ENCODE results near the gene AP2A2.
A peak's percentile ranks its signal among the peaks of the same experiment; 100 is the strongest.

The AP2A2 gene

DNA sequence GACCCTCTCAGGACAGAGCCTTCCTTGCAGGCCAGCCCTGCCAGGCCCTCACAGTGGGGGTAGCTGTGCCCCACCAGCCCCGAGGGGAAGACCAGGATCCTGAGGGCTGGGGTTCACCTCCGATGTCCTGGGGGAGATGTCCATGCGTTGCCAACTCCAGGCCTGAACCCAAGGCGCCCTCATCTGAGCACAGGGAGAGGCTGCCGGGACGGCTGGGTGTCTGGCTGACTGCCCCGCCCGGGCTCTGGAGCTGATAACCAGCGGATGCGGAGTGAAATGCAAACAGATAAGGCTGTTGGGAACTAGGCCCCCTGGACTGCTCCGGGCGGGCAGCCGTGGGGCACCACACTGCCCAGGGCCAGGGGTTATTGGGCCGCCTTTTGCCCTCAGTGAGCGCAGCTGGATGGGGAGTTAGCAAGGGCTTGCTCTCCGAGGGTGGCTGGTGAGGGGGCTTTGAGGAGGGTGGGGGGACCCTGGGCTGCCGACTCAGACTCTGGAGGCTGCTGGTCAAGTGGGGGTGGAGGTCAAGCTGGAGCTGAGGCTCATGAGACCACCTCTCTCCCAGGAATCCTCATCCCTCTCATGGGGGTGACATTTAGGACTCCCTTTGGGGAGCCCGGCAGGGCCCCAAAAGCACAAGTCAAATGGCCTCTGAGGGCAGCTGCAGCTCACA lies 116.4 kb downstream of the AP2A2 start:
- no peak for DNase-seq (ENCODE audit: low spot score)

DNA sequence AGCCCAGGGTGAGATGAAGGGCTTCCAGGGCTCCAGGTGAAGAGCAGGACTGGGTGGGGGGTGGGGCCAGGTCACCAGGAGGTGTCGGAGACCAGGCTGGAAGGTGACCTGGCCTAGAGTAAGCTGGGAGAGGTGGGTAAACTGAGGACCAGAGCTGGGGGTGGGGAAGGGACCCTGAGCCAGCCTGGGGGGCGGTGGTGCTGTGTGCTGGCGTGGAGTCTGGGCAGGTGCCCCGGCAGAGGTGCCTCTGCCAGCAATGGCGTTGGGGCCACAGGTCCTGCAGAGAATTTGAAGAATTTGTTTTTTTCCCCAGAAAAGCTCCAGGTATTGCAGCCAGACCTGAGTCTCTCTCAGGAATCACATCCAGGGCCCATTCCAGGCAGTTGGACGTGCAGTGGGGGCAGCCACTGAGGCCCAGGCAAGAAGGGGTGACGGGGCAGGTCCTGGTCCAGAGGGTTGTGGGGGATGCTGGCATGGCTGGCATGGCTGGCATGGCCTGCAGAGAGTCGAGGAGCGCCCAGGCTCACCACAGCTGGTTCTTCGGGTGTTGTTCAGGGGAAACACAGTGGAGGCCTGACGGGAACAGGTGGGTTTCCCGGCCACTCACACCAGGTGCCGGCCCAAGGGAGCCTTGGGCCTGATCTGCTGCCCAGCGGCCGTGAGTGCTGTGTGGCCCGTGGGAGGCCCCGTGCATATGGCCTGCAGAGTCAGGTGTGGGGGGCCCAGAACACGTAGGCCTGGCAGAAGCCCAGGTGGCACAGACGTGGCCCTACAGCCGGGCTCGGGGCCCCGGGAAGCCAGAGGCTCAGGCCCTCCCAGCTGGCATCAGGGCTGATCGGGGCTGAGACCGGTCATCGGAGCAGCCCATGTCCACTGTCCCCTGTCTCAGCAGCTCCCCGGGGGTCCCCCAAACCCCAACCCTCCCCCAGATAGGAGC lies 117.2 kb downstream of the AP2A2 start:
- no peak for DNase-seq (ENCODE audit: low spot score)

DNA sequence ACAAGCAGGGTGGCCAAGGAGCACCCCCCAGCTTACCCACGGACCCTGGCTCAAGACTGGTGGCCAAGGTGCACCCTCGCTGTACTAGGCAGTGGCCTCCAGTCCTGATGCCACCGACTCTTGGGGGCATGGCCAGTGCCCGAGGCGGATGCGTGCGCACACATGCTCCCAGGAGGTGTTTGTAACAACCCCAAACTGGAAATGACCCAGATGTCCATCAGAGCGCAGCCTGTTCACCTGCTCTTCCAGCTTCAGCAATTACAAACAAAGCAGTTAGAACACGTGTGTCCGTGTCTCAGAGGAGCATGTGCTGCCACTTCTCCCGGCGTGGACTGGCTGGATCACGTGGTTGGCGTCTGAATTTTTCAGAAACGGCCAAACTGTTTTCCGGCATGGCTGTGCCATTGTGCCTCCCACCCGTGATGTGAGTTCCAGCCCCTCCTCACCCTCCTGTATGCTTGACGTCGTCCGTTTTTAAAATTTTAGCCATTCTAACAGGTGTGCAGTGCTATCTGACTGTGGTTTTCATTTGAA lies 118.0 kb downstream of the AP2A2 start:
- no peak for DNase-seq (ENCODE audit: low spot score)

DNA sequence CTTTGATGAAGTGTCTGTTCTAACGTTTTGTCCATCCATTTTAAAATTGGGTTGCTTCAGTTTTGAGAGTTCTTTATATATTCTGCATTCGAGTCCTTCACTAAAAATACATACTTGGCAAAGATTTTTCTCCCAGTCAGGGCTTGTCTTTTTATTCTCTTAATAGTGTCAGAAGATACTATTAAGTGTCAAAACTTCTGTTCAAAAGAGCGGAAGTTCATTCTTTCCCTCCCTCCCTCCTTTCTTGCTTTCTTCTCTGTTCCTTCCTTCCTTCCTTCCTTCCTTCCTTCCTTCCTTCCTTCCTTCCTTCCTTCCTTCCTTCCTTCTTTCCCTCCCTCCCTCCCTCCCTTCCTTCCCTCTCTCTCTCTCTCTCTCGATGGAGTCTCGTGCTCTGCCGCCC lies 118.5 kb downstream of the AP2A2 start:
- DNase-seq (ENCODE audit: low spot score) = no peak

DNA sequence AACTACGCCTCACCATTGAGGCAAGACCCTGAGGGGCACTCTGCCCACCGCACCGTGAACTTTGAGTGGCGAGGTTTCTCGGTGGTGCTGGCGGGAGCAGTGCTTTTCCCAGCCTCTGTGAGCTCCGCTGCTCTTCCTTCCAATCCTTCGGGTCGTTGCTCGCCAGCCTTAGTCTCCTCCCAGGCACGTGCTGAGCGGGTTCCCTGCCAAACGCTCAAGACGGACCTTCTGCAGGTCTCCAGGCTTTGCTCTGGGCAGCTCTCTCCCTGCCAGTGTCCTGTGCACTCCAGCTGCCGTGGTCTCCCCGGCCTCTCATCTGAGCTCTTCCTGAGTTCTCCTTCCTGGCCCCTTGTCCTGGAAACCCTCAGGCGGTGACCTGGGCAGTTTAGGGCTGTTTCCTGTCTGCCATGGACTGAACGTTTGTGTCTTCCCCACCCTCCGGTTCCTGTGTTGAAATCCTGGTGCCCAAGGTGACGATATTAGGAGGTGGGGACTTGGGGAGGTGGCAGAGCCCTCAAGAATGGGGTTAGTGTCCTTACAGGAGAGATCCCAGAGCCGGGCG lies 122.0 kb downstream of the AP2A2 start:
- no peak for DNase-seq (ENCODE audit: low spot score)

DNA sequence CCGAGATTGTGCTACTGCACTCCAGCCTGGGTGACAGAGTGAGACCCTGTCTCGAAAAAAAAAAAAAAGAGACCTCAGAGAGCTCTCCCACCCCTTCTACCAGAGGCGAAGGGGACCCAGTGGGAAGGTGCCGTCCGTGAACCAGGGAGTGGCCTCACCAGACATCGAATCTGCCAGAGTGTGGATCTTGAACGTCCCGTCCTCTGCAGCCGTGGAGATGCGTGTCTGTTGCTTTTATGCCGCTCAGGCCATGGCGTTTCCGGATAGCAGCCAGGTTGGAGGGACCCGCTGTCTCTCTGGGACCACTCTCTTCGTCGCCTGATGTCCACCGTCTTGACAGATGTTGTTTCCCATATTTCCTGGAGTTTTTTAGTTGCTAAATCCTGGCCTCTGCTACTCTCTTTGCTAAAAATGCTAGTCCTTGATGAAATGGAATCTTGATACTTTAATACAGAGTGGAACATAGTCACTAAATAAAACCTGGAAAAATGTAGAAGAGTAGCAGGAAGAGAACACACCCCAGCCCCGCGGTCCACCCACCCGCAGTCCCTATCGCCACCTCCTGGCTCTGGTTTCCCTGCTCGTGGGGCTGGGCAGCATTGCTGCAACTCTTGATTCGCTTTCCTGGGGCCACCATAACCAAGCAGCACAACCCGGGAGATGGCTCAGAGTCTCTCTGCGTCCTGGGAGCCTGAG lies 122.9 kb downstream of the AP2A2 start:
- no peak for DNase-seq (ENCODE audit: low spot score)

DNA sequence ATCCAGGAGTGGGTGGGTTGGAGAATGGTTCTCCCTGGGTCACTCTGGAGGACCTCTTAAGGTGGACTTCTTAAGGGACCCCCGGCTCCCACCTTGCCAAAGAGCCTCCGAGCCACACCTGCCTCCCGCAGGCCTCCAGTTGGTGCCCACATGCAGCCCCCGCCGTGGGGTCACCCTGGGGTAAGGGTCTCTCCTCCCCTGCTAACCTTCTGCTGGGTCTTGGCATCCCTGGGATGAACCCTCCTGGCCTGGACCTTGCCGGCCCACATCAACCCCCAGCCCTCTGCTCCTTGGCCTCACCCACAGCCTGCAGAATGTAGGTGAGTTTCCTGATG lies 123.4 kb downstream of the AP2A2 start:
- DNase-seq (ENCODE audit: low spot score) = no peak

DNA sequence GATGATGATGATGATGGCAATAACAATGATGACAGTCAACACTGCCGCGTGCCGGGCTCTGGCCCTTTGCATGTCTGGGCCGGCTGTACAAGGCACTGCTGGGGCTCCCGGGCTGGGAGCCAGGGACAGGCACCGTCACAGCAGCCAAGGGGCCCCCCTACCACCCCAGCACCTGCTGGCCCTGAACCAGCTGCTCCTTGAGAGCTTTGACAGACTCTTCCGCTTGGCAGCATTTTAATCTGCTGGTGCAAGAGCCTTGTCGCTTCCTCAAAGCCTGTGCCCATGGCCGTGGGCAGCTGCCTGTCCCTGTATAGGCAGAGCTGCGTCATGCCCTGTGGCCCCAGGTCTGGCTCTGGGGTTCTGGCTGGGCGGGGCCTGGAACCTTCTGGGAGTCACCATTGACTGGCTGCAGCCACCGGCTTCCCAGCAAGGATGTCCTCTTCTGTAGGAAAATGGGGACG lies 123.8 kb downstream of the AP2A2 start:
- no peak for DNase-seq (ENCODE audit: low spot score)

DNA sequence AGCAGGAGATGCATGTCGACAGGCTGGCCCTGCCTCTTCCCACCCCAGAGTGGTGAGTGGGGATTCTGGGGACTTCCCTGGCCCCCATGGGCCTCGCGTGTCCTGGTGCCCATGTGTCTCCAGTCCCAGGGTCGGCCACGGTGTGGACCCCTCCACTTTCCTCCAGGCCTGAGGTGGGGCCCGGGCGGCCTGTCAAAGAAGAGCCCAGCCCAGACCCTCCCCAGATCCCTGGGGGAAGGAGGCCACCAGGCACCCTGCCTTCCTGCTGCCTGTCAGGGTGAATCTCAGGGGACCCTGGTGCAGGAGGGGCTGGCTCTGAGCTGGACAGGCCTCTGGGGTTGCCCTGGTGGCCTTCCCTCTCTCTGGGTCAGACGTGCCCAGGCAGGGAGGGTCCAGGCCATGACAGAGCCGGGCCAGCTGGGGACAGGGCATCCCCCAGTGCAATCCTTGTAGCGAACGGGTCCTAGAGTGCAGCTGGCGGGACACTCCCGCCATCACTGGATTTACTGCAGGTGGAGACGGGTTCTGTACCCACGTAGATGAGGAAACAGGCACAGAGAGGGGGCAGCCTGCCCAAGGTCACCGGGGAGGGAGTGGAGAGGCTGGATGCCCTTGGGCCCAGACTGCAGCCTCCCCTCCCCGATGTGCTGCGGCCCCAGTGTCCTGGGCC lies 124.4 kb downstream of the AP2A2 start:
- no peak for DNase-seq (ENCODE audit: low spot score)

DNA sequence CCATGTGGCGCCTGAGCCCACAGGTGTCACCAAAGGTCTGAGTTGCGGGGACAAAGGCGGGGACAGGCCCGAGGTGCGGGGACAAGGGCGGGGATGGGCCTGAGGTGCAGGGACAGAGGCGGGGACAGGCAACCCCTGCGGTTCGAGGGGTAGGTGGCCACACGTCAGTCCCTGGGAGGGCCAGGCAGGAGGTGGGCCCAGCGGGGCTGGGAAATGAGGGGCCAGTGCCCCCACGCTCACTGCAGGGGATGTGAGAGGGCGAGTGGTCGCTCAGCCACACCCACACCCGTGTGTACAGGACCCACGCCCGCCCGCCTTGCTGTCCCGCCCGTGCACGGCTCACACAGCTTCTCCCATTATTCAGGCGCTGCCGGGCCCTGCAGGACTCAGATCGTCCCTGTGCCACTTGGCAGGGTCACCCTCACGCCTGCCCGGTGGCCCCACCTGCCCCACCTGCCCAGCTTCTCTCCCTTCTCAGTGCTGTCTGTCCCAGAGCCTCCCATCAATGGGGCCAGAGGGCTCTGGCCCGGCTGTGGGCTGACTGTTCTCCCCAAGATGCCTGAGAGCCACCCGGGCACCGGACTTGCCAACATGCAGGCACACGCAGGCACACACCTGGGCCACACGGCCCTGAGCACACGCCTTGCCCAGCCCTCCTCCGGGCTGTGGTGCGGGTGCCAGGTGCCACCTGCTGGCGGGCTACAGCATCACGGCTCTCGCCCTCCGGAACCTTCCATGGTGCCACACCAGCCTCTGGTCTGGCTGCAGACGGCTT lies 125.1 kb downstream of the AP2A2 start:
- peak; percentile 36 for DNase-seq (ENCODE audit: low spot score)

DNA sequence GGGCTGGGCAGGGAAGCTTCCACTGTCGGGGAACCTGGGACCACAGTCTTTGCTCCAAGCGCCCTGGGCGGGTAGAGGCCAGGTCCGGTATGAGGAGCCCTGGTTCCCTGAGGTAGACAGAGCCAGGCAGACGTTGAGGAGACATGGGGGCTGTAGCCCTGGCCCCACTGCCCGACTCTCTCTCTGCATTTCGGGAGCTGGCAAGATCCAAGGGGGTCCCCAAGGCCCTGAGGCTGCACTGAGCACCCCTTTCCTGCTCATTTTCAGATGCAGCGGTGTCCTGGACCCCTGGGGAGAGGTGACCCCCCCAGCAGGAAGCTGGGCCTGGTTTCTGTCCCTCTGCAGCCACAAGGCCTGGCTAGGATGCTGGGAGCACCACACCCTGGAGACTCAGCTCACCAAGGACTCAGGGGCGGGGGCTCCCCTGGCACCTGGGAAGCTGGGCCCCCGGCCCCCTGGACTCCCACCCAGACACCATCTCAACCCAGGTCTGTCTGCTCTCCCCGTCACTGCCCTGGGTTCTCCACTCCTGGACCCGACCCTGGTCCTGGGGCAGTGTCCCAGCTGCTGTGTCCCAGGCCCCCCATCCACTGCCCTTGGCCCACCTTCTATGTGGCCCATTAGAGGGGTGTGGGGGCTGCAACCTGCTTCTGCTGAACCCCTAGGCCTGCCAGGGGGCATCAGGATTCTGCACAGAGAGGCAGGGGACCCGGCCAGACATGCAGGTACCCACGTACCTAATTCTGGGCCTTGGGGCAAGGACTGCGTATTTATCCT lies 125.9 kb downstream of the AP2A2 start:
- DNase-seq (ENCODE audit: low spot score) = no peak

DNA sequence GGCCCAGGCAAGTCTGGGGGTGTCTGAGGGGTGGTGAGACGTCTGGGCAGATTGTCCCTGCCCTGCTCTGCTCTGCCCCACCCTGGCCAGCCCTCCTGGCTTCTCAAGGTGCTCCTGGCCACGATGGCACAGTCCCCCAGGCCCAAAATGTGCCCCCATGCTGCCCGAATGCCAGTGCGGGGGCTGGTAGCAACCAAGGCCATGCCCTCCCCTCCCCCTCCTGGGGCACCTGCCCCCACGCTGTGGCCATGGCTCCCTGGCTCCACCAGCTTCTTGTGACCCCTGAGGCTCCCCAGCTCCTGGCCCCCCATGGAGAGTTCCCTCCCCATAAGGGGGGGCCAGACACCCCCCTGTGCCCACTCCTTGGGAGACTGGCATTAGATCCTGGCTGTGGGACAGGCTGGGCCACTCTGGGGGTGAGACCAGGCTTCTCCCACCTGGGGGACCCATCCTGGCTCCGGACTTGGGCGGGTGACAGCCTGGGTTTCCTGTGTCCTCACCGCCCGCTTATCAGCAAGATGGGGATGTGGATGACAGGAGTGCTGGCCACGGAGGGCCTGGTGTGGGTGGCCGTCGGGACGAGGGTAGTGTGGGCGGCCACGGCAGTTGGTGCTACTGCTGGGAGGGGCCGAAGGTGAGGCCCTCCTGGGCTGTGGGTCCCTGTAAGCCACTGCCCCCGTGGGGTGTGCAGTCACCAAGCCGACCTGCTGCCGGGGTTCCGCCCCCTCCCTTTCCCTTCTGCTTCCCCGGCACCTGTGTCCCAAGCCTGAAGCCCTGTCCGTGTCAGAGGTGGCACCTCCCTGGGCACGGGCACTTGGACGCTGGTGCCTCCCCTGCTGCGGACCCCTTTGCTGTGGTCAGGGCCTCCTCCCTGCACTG lies 126.7 kb downstream of the AP2A2 start:
- DNase-seq (ENCODE audit: low spot score) = no peak

DNA sequence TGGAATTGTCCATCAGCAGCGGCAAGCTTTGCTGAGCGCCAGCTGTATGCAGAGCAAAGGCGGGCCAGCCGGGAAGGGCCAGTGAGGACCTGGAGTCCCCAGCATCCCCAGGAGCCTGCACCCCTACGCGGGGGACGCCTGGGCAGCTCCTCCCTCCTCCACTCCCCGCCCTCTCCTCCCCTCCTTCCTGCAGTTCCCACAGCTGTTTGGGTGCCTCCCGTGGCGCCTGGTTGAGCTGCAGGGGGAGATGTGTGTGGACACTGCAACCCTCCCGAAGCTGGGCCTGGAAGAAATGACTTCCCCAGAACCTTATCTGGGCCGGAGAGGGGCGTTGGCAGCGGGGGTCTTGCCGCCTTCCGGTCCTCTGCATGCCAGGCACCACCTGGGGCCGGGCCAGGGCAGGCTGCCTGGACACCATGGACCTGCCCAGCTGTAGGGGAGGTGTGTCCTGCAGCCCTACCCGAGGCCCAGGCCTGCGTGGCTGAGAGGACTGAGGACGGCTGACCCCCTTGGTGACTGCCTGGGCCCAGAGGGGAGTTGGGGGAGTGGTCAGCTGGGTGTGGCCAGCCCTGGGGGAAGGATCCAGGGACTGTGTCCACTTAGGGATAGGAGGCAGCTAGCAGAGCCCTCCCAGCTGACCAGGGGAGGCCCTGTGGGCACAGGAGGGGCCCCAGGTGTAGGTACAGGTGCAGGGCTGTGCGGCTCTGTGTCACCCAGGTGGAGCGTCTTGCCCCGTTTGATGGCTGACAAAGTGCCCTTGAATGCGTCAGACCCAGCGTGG lies 127.6 kb downstream of the AP2A2 start:
- DNase-seq (ENCODE audit: low spot score) = no peak

DNA sequence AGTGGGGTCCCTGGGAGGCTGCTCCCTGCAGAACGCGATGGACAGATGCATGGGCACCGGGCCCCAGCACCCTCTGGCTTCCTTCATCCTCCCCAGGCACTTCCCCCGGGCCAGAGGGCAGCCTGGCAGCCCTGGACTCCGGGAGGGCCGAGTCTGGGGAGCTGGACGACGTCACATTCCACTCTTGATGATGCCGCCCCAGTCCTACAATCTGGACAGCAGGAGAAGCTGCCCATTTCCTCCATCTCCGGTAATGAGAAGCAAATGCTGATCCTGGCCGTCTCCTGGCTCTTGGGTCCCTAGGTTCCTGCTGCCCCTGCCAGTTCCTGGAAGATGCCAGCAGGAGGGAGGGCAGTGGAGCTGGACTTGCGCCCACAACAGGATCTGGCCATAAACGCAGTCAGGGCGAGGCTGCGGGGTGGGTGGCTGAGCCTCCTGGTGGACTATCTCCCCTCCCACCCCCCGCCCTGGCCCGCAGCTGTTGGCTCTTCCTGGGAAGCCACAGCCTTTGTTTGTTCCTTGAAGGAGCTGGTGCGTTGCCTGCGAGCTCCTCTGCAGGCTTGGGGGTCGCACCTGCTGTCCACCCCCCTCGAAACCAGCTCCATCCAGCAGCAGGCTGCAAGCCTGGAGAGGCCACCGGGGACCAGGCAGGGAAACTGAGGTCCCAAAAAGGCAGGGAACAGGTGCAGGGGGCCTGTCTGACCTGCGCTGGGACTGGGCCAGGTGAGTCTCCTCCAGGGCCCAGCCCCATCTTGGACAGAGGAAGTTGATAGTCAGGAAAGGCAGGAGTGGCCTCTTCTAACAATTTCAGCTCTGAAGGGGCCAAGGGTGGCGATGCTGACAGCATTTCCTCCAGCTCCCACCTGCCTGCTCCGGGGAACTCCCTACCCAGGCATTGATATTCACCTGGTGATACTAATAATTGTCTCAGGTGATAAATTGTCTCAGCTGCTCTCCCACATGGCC lies 128.8 kb downstream of the AP2A2 start:
- no peak for DNase-seq (ENCODE audit: low spot score)

DNA sequence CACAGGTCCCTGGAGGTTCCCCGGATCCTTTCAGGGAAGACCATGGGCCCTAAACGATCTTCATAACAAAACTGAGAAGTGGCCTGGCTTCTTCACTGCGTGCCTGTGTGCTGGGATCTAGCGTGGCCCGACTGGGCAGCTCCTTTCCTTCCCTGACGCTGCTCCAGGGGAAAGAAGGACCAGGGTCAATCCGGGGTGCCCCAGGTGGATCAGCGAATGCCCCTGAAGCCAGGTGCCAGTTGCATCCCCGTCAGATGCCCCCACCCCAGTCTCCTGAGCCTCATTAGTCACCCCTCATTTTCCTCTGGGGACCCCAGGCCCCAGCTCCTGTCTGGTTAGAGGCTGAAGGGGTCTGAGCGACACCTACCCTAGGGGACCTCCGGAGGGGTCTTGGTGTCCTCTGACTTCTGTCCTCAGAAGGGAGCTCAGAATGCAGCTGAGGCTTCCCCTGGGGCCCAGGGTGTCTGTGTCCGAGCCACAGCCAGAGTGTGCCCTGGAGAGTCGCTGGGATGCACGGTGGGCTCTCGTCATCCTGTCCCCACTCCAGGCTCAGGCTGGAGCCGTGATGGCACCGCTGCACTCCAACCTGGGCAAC lies 129.5 kb downstream of the AP2A2 start:
- DNase-seq (ENCODE audit: low spot score) = no peak

DNA sequence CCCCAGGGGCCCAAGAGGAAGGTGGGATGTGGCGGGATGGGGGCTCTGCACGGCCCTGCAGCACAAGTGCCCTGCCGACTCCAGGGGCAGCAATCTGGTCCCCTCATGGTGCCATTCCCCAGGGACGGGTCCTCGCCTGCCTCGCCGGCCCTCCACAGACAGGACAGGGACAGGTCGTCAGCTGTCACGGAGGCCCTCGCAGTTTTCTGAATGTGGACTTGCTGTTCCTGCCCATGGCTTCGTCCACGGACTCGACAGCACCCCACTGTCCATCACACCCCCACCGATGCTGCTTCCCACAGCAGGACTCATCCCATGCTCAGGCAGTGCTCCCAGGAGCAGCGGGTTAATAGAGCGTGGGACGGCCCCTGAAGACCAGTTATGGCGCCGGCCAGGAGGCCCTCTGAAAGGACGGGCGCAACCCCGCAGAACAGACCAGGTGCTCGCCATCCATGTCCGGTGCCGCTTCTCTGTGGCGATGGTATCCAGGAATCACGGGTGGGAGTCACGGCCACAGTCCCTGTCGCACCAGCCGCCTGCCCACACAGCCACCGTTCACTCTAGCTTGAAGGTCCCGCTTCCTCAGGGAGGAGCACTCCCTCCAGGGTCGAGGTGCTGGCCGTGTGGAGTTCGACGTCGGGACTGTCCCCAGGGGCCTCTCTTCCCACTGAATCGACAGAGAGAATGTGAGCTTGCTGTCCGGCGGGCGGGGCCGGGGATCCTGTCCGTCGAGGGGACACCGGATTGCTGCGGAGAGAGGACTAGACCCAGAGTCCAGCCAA lies 130.5 kb downstream of the AP2A2 start:
- DNase-seq (ENCODE audit: low spot score) = no peak

All from putamen (tissue), 1 donor.